GM18498 (cell line): ENCODE data around the gene AFF1.

Source experiments
- ATAC-seq: cut with Tn5 transposase; IDR thresholded peaks from one replicate; pipeline ENCODE4 v1.9.1; 2021; ENCODE audit warnings: mild to moderate bottlenecking, moderate library complexity; ENCODE audit not compliant: unreplicated experiment

Gene AFF1, protein sequence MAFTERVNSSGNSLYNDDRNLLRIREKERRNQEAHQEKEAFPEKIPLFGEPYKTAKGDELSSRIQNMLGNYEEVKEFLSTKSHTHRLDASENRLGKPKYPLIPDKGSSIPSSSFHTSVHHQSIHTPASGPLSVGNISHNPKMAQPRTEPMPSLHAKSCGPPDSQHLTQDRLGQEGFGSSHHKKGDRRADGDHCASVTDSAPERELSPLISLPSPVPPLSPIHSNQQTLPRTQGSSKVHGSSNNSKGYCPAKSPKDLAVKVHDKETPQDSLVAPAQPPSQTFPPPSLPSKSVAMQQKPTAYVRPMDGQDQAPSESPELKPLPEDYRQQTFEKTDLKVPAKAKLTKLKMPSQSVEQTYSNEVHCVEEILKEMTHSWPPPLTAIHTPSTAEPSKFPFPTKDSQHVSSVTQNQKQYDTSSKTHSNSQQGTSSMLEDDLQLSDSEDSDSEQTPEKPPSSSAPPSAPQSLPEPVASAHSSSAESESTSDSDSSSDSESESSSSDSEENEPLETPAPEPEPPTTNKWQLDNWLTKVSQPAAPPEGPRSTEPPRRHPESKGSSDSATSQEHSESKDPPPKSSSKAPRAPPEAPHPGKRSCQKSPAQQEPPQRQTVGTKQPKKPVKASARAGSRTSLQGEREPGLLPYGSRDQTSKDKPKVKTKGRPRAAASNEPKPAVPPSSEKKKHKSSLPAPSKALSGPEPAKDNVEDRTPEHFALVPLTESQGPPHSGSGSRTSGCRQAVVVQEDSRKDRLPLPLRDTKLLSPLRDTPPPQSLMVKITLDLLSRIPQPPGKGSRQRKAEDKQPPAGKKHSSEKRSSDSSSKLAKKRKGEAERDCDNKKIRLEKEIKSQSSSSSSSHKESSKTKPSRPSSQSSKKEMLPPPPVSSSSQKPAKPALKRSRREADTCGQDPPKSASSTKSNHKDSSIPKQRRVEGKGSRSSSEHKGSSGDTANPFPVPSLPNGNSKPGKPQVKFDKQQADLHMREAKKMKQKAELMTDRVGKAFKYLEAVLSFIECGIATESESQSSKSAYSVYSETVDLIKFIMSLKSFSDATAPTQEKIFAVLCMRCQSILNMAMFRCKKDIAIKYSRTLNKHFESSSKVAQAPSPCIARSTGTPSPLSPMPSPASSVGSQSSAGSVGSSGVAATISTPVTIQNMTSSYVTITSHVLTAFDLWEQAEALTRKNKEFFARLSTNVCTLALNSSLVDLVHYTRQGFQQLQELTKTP

GRCh38 chr4:86934771-86935565 lies at the start of gene AFF1:
Gene AFF1 (plus strand): TSS chr4:86935011. CDS start chr4:86948534, 13,523 bp downstream.
- ATAC-seq: peak; percentile 58

- no peak for ATAC-seq
Measured at GRCh38 chr4:86890790-86891189, 44.0 kb upstream of the AFF1 start.

DNA sequence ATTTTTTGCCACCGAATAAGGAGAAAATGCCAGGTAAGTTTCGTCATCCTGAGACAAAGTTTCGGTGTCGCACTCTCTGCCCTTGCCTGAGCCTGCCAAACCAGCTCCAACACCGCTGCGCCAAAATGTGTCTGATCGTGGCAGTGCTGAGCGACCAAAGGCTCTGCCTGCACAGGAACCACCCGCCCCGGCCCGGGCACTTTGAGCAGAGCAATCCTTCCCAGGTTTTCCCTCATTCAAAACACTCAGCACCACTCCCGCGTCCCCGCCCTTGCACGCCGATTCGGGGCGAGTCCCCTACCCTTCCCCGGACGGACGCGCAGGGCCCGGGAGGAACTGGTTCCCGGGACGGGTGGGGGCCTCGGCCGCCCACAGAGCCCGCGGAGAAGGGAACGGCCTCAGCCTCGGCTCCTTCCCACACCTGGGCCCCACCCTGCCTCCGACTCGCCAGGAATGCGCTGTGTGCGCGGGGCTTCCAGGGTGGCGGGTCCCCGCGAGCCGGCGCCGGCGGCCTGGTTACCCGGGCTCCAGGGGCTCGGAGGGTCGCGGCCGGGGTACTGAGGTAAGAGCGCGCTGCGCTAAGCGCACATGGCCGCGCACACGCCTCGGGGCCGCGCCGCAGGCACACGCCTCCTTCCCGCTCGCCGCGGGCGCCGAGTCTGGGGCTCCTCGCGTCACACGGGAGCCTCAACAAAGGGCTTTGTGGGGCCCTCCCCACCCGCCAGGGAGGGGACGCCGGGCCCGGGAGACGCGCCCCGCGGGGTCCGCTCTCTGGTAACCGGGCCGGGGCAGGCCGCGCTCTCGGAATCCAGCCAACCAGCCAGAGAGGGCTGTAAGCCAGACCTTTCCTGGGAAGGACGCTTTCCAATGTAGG lies 42.8 kb upstream of the AFF1 start, which contains the start of gene C4orf36:
Gene C4orf36, minus strand, starts transcription at position 661 of the 874 bp plus-strand sequence. CDS start 902 bp downstream, outside the sequence.
- ATAC-seq: peak; percentile 71

DNA sequence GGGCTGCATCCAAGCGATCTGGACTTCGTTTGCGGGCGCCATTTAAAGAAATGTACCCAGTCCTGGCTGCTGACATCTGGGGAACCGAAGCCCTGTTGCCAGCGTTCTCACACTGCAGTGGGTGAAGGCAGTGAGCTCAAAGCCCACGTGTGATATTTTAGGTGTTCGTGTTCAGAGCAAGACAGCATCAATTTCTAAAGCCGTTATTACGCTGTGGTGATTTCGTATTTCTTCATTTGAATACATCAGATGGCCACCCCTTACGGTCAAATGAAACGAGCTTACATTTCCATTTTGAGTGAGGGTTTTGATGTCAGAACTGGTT lies 42.2 kb upstream of the AFF1 start:
- no peak for ATAC-seq

DNA sequence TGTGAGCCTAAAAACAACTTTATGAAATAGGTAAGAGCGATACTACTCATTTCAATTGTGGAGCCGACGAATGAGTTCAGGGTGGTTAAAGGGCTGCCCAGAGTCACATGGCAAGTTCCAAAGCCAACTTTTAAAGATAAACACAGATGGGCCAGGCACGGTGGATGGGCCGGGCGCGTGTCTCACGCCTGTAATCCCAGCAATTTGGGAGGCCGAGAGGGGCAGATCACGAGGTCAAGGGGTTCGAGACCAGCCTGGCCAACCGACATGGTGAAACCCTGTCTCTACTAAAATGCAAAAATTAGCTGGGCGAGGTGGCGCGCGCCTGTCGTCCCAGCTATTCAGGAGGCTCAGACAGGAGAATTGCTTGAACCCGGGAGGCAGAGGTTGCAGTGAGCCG lies 41.7 kb upstream of the AFF1 start:
- ATAC-seq: no peak

DNA sequence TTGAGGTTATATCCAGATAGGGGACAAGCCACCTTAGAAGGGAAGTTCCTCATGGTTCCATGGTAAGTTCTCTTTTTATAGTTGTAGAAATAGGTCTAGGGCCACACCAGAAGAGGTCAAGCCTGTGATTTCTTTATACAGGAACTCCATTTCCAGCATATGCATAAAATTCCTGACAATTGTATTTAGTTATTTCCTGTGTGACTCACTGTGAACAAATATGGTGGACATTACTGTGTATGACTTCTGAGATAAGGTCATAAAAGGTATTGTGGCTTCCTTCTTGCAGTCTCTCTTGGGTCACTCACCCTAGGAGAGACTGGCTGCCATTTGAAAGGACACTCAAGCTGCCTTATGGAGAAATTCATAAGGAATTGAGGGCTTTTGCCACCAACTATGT lies 40.4 kb upstream of the AFF1 start:
- ATAC-seq: no peak

GRCh38 chr4:86895692-86896488 lies 38.9 kb upstream of the AFF1 start:
- peak; percentile 49 for ATAC-seq

DNA sequence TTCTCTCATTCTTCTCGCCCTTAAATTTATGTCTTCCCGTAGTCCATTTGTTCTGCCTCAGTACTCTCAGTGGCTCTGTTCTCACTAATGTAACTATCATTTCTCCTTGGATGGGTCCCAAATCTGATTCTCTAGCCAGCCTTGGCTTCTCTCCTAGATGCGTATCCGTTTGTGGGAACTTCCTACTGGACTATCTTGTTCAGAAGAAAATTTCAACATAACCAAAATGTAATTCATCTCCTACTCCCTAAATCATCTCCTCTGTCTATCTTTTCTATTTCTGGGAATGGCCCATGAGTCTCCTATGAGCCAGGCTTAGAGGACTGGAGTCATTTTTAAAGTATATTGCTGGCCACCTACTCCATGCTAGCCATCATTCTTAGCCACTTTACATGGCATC lies 38.2 kb upstream of the AFF1 start:
- no peak for ATAC-seq

DNA sequence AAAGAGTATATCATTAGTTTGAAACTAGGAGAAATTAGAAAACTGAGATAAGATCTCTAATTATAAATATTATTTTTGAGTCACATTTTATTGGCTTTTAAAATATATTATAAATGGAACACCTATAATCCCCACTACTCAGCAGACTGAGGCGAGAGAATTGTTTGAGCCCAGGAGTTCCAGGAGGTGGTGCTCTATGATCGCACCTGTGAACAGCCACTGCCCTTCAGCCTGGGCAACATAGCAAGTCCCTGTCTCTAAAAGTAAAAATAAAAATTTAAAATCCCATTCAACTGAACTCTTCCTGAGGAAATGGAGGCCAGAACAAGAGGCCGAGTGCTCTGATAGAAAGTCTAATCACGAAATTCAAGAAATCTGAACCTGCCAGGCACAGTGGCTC lies 36.2 kb upstream of the AFF1 start:
- no peak for ATAC-seq

GRCh38 chr4:86901864-86902263 lies 32.9 kb upstream of the AFF1 start:
- ATAC-seq: no peak

DNA sequence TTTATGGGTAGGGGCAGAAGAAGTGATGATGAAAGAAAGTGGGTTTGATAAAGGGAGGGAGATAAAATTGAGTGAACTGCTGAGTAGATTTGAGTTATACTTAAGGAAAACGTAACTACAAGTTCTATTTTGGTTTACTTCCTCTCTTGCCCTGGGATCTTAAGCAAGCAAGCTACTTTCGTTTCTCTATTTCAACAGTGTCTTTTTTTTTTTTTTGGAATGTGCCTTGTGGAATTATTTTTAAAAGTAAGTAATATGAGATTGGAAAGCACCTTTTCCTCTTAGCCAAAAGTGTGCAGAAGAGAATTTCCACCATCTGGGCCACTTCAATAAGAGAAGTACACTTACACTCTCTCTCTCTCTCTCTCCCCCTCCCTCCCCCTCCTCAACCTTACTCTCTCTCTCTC lies 26.6 kb upstream of the AFF1 start:
- ATAC-seq: no peak

DNA sequence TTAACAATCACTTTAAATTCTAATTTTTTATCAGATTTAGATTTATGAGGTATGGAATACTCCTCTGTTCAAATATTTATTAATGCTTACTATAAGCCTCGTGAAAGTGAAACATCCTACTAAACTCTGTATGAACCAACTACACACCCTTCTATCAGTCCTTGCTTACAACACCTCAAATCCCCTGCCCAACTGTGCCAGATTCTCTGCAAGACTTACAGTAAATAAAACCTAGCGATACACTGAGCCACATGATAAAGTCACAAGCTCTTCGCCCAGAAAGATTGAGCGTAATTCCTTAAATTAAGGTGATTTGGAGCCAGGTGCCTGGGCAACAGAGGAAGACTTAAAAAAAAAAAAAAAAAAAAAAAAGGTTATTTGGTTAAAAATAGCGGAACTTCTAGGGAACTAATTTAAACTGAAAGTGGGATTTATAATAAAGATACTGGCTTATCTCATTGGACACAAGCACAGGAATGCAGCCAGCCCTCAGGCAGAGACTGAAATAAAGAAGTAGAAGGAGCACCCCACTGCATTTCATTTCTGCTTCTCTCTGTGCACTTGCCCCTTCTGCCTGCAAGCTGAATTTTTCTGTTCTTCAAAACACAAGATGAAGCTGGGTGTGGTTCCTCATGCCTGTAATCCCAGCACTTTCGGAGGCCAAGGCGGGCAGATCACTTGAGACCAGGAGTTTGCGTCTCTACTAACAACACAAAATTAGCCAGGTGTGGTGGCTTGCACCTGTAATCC lies 25.1 kb upstream of the AFF1 start:
- ATAC-seq: no peak

DNA sequence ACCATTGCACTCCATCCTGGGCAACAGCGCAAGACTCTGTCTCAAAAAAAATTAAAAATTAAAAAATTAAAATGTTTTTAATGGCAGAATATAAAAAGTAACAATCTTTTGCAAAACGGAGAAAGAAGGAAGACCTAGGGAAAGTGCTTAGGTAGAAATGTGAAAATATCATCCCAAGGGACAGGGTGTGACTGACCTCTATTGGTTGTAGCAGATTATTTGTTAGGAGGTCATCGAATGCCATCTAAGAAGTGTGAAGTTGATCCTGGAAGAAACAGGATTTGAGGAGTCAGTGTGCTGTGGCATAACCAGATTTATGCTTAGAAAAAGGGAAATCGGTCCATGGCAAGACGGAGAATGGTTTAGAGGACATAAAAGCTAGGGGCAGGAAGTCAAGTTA lies 24.4 kb upstream of the AFF1 start:
- no peak for ATAC-seq

DNA sequence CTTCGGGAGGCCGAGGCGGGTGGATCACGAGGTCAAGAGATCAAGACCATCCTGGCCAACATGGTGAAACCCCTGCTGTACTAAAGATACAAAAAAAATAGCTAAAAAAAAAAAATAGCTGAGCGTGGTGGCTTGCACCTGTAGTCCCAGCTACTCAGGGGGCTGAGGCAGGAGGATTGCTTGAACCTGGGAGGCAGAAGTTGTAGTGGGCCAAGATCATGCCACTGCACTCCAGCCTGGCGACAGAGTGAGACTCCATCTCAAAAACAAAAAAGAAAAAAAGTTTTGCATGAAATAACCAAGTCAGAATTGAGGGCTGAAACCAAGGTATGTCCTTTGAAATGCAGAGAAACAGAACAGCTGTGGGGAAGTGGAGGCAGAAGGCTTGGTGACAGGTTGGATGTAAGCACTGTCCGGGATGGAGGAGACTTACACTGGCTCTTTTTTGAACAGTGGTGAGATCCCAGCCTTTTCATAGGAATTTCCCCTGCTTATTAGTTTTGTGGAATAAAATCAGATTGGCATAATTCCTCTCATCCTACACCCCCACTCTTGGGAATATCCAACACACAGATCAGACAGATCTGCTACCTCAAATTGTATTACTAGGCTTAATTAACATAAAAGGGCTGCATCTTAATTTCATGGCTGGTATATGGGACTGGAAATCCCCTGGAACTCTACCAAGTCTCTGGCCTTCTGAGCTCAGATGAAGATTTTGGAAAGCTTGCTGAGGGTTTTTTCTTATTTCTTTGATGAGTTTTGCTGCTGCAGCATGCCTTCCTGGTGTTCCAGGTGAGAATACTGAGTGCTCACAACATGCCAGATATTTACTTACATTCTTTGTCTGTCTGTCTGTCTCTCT lies 23.8 kb upstream of the AFF1 start:
- no peak for ATAC-seq

DNA sequence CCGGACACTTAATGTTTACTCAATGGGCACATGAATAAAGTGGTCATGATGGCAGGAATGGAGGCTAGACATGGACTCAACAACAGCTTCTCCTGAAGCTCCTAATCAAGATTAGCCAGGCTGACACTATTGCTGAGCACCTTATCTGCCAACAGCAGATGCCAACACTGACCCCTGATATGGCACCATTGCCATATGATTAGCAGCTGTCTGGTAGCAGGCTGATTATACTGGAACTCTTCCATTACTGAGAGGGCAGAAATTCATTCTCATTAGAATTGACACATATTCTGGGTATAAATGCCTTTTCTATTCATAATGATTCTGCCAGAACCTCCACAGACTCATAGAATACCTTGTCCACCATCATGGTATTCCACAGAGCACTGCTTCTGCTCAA lies 18.4 kb upstream of the AFF1 start:
- no peak for ATAC-seq

GRCh38 chr4:86917212-86918039 lies 17.4 kb upstream of the AFF1 start:
- ATAC-seq: no peak
